ENCODE results near the gene PICALM. TPM values are rescaled to one million over a fixed set of nuclear protein-coding genes. Genes with fewer than 3 reads are reported as not detected.

PICALM gene
- polyA plus RNA-seq, 4 donors, result 88.8 to 155 (median 116) TPM

DNA sequence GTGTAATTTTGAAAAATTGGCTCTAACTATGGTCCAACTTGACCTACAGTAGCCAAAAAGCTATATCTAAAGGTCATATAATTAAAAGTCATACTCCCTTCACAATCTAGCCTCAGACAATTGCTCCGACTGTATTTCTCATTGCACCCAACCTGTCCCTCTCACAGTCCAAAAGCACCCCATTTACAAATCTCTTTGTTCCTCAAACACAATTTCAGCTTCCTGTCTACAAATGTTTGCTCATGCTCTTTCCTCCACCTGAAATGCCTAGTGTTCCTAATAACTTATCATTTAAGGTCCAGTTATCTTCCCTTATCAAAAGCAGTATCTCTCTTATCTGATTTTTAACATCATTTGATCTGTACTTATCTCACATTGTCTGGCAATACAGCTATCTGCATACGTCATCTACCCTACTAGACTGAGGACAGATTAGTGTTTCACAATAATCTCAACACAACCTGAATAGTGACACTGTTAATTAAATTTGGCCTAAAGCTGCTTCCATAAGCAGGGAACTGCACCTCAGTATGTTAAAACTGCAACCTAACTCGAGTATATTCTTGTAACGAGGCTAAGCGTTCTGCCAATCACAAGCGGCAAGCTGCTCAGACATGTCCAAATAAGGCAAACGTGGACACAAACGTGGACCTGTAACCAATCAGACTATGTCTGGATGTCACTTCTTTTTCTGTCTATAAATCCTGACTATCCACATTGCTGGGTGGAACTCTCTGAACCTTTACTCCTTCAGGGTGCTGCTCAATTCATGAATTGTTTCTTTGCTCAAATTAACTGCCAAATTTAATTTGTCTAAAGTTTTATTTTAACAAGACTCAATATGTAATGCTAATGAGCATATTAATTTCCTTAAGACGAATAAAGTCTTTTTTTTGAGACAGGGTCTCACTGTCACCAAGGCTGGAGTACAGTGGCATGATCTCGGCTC is 15.9 kb downstream of the PICALM start:
- H3K27ac ChIP-seq (ENCODE audit: low read depth in 1 of 3, low read length in 2 of 3), result no peak overlapping the region
- WGBS, 3 donors, result 80 to 85% (median 83%) methylated on average over 10 of the region's 10 CpGs
- DNase-seq (no peak), FAIRE-seq (no peak)
- H3K4me3 ChIP-seq (ENCODE audit: low read depth in 1 of 3, low read length in 3 of 3), result no peak overlapping the region
- H3K9me3 ChIP-seq (ENCODE audit: control insufficient read depth in 2 of 2, insufficient read depth in 1 of 2, low read depth in 1 of 2, low read length in 1 of 2), result no peaks in the 10 kb centered on the region
- H3K4me1 ChIP-seq (ENCODE audit: control insufficient read depth in 3 of 3, insufficient read depth in 2 of 3, low read depth in 1 of 3, low read length in 2 of 3), result peaks cover 0 to 2% (median 0%) of the 10 kb centered on the region in 3 donors
- H3K36me3 ChIP-seq (ENCODE audit: control insufficient read depth in 3 of 3, insufficient read depth in 2 of 3, low read depth in 1 of 3, low read length in 3 of 3), result peaks cover 0 to 2% (median 0%) of the 10 kb centered on the region in 3 donors
- H3K27me3 ChIP-seq (ENCODE audit: control insufficient read depth in 3 of 3, insufficient read depth in 3 of 3, low read length in 3 of 3), result no peaks in the 10 kb centered on the region

- H3K27me3 ChIP-seq (ENCODE audit: control insufficient read depth in 3 of 3, insufficient read depth in 3 of 3, low read length in 3 of 3), result no peaks in the 10 kb centered on the region
- H3K4me1 ChIP-seq (ENCODE audit: control insufficient read depth in 3 of 3, insufficient read depth in 2 of 3, low read depth in 1 of 3, low read length in 2 of 3), result peaks cover 0 to 5% (median under 1%) of the 10 kb centered on the region in 3 donors
- no peak for DNase-seq
- no peaks in the 10 kb centered on the region for H3K36me3 ChIP-seq (ENCODE audit: control insufficient read depth in 3 of 3, insufficient read depth in 2 of 3, low read depth in 1 of 3, low read length in 3 of 3)
- no peak overlapping the region for H3K4me3 ChIP-seq (ENCODE audit: low read depth in 1 of 3, low read length in 3 of 3)
- no peak overlapping the region for H3K27ac ChIP-seq (ENCODE audit: low read depth in 1 of 3, low read length in 2 of 3)
- no peaks in the 10 kb centered on the region for H3K9me3 ChIP-seq (ENCODE audit: control insufficient read depth in 2 of 2, insufficient read depth in 1 of 2, low read depth in 1 of 2, low read length in 1 of 2)
- FAIRE-seq, result no peak
These were observed 18.6 kb downstream of the PICALM start for GRCh38 chr11:86050196-86050709.

DNA sequence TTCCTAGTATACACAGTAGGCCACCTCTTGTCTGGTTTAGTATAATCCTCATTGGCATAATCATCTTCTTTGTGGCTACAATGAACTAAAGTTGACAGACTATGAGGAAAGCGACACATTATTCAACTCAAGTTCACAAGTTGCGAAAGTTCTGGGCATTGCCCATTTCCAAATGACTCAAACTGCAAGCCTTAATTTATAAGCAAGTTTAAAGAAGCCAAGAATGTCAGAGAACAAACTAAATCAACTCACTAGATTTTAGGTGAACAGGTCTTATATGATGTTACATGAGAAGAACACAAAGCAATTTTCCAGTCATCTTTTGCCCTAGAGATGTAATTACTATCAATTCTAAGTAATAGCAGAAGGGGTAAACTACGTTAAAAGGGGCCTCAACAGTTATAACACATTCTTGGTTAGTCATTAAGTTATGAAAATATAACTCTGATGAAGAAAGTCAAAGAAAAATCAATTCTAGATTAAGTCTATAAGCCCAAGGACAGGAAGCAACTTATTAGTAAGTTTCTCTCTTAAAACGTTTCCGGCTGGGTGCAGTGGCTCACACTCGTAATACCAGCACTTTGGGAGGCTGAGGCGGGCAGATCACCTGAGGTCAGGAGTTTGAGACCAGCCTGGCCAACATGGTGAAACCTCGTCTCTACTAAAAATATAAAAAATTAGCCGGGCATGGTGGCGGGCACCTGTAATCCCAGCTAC is 21.5 kb downstream of the PICALM start:
- no peak overlapping the region for H3K27ac ChIP-seq (ENCODE audit: low read depth in 1 of 3, low read length in 2 of 3)
- peaks cover 0 to 2% (median 0%) of the 10 kb centered on the region in 3 donors for H3K36me3 ChIP-seq (ENCODE audit: control insufficient read depth in 3 of 3, insufficient read depth in 2 of 3, low read depth in 1 of 3, low read length in 3 of 3)
- no peaks in the 10 kb centered on the region for H3K27me3 ChIP-seq (ENCODE audit: control insufficient read depth in 3 of 3, insufficient read depth in 3 of 3, low read length in 3 of 3)
- no peak overlapping the region for H3K4me3 ChIP-seq (ENCODE audit: low read depth in 1 of 3, low read length in 3 of 3)
- DNase-seq (no peak), FAIRE-seq (no peak)
- no peaks in the 10 kb centered on the region for H3K9me3 ChIP-seq (ENCODE audit: control insufficient read depth in 2 of 2, insufficient read depth in 1 of 2, low read depth in 1 of 2, low read length in 1 of 2)
- H3K4me1 ChIP-seq (ENCODE audit: control insufficient read depth in 3 of 3, insufficient read depth in 2 of 3, low read depth in 1 of 3, low read length in 2 of 3), result peaks cover 0 to 15% (median 5%) of the 10 kb centered on the region in 3 donors
- 74 to 76% (median 74%) methylated on average over 10 of the region's 10 CpGs for WGBS, 3 donors

DNA sequence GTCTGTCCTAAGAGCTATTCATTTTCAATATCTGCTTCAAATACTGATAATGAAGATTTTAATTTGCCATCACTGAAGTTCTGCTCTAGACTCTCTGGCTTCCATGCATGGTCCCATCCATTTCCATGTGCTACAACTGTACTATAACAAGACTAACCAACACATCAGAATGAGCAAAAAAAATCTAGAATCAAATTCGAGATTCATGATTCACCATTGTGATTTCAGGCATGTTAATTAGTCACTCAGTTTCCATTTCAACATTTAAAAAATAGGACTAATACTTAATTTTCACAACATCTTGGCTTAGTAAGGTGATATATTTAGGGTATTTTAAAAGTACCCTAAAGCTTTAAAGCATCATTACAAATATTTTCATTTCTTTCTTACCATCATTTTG is 22.8 kb downstream of the PICALM start:
- H3K4me1 ChIP-seq (ENCODE audit: control insufficient read depth in 3 of 3, insufficient read depth in 2 of 3, low read depth in 1 of 3, low read length in 2 of 3), result peaks cover 0 to 15% (median 5%) of the 10 kb centered on the region in 3 donors
- peaks cover 0 to 2% (median 0%) of the 10 kb centered on the region in 3 donors for H3K36me3 ChIP-seq (ENCODE audit: control insufficient read depth in 3 of 3, insufficient read depth in 2 of 3, low read depth in 1 of 3, low read length in 3 of 3)
- H3K9me3 ChIP-seq (ENCODE audit: control insufficient read depth in 2 of 2, insufficient read depth in 1 of 2, low read depth in 1 of 2, low read length in 1 of 2), result no peaks in the 10 kb centered on the region
- DNase-seq (no peak), FAIRE-seq (no peak)
- 62 to 77% (median 75%) methylated on average over 1 of the region's 1 CpG for WGBS, 3 donors
- no peak overlapping the region for H3K27ac ChIP-seq (ENCODE audit: low read depth in 1 of 3, low read length in 2 of 3)
- H3K27me3 ChIP-seq (ENCODE audit: control insufficient read depth in 3 of 3, insufficient read depth in 3 of 3, low read length in 3 of 3), result no peaks in the 10 kb centered on the region
- no peak overlapping the region for H3K4me3 ChIP-seq (ENCODE audit: low read depth in 1 of 3, low read length in 3 of 3)

DNA sequence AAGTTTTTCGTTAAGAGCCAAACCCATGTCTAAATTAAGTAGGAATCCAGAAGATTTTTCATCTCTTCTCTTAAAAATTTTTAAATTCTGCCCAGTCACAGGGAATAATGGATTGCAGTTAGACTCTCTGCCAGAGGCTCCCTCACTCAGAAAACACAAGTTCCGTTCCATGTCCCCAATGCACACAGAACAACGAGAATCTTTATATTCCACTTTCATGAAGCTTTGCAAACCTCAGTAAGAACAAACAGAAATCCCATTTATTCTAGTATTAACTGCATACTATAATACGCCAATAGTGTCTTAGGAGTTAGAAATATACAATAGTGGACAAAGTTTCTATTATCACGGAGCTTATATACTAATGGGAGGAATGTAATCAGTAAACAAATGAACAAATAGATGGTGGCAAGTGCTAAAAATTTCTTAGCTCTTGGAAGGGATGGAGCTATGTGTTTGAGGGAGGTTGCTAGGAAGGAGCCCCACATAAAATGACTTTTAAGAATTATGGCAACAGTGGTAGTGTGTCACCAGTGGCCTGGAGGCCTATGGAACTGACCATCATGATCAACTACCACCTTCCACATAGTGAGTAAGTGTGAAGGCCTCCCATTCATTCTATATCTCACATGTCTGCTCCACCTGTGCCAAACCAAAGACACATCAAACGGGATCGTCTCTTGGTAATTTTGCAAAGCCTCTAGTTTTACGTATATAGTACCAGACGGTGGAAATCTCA is 24.9 kb downstream of the PICALM start:
- peaks cover 0 to 15% (median 5%) of the 10 kb centered on the region in 3 donors for H3K4me1 ChIP-seq (ENCODE audit: control insufficient read depth in 3 of 3, insufficient read depth in 2 of 3, low read depth in 1 of 3, low read length in 2 of 3)
- no peaks in the 10 kb centered on the region for H3K27me3 ChIP-seq (ENCODE audit: control insufficient read depth in 3 of 3, insufficient read depth in 3 of 3, low read length in 3 of 3)
- H3K27ac ChIP-seq (ENCODE audit: low read depth in 1 of 3, low read length in 2 of 3), result no peak overlapping the region

GRCh38 chr11:86041975-86042378 is 26.9 kb downstream of the PICALM start:
- peaks cover 0 to 9% (median 0%) of the 10 kb centered on the region in 3 donors for H3K36me3 ChIP-seq (ENCODE audit: control insufficient read depth in 3 of 3, insufficient read depth in 2 of 3, low read depth in 1 of 3, low read length in 3 of 3)
- peak; percentile 82 to 88 for DNase-seq
- peaks cover 0 to 15% (median 5%) of the 10 kb centered on the region in 3 donors for H3K4me1 ChIP-seq (ENCODE audit: control insufficient read depth in 3 of 3, insufficient read depth in 2 of 3, low read depth in 1 of 3, low read length in 2 of 3)
- no peak overlapping the region for H3K4me3 ChIP-seq (ENCODE audit: low read depth in 1 of 3, low read length in 3 of 3)
- 0 to 4% (median 2%) methylated on average over 2 of the region's 2 CpGs for WGBS, 3 donors
- H3K27ac ChIP-seq (ENCODE audit: low read depth in 1 of 3, low read length in 2 of 3), result no peak overlapping the region
- no peaks in the 10 kb centered on the region for H3K9me3 ChIP-seq (ENCODE audit: control insufficient read depth in 2 of 2, insufficient read depth in 1 of 2, low read depth in 1 of 2, low read length in 1 of 2)
- peak; percentile 86 for FAIRE-seq
- H3K27me3 ChIP-seq (ENCODE audit: control insufficient read depth in 3 of 3, insufficient read depth in 3 of 3, low read length in 3 of 3), result no peaks in the 10 kb centered on the region

More for the DNA sequence above, 24.9 kb downstream of the PICALM start:
- Histone ChIP-seq H3K9me3 (ENCODE audit: control insufficient read depth in 2 of 2, insufficient read depth in 1 of 2, low read depth in 1 of 2, low read length in 1 of 2) (no peaks in the 10 kb centered on the region), H3K4me3 (ENCODE audit: low read depth in 1 of 3, low read length in 3 of 3) (no peak overlapping the region), H3K36me3 (ENCODE audit: control insufficient read depth in 3 of 3, insufficient read depth in 2 of 3, low read depth in 1 of 3, low read length in 3 of 3) (peaks cover 0 to 2% (median 0%) of the 10 kb centered on the region in 3 donors)
- 69 to 81% (median 78%) methylated on average over 9 of the region's 9 CpGs for WGBS, 3 donors
- DNase-seq (no peak), FAIRE-seq (no peak)

- WGBS, 3 donors, result 52 to 73% (median 66%) methylated on average over 2 of the region's 2 CpGs
These were observed 27.7 kb downstream of the PICALM start for GRCh38 chr11:86040919-86041850.

More at GRCh38 chr11:86040919-86041850, 27.7 kb downstream of the PICALM start:
- no peaks in the 10 kb centered on the region for H3K9me3 ChIP-seq (ENCODE audit: control insufficient read depth in 2 of 2, insufficient read depth in 1 of 2, low read depth in 1 of 2, low read length in 1 of 2)
- H3K4me3 ChIP-seq (ENCODE audit: low read depth in 1 of 3, low read length in 3 of 3), result no peak overlapping the region
- peaks cover 0 to 9% (median 0%) of the 10 kb centered on the region in 3 donors for H3K36me3 ChIP-seq (ENCODE audit: control insufficient read depth in 3 of 3, insufficient read depth in 2 of 3, low read depth in 1 of 3, low read length in 3 of 3)
- no peak for FAIRE-seq
- H3K4me1 ChIP-seq (ENCODE audit: control insufficient read depth in 3 of 3, insufficient read depth in 2 of 3, low read depth in 1 of 3, low read length in 2 of 3), result peaks cover 0 to 15% (median 3%) of the 10 kb centered on the region in 3 donors
- H3K27me3 ChIP-seq (ENCODE audit: control insufficient read depth in 3 of 3, insufficient read depth in 3 of 3, low read length in 3 of 3), result no peaks in the 10 kb centered on the region
- H3K27ac ChIP-seq (ENCODE audit: low read depth in 1 of 3, low read length in 2 of 3), result no peak overlapping the region
- no peak for DNase-seq
